EH (cell line): ENCODE measurements around the gene MOXD1.
"Not testable (repeated sequence)": the region's sequence is repeated elsewhere in the genome, so short reads cannot be mapped to it uniquely, and the experiment has no call there.

Experiments
- DNase-seq: peaks from one replicate; pipeline ENCODE4 v3.0.0-alpha.2; 2015; ENCODE audit warnings: low read depth

MOXD1 gene

GRCh38 chr6:132351986-132352385 is 49.3 kb downstream of the MOXD1 start:
- DNase-seq: not testable (repeated sequence)

- DNase-seq: no peak
Measured at GRCh38 chr6:132348231-132348630, 53.0 kb downstream of the MOXD1 start.

GRCh38 chr6:132344811-132345210 is 56.5 kb downstream of the MOXD1 start:
- no peak for DNase-seq

- DNase-seq: peak; percentile 41
Measured at GRCh38 chr6:132341646-132342045, 59.6 kb downstream of the MOXD1 start.

- no peak for DNase-seq
Measured at GRCh38 chr6:132334521-132334885, 66.8 kb downstream of the MOXD1 start.

- DNase-seq: peak; percentile 97
Measured at GRCh38 chr6:132333639-132334520, 67.4 kb downstream of the MOXD1 start.

GRCh38 chr6:132330759-132331158 is 70.5 kb downstream of the MOXD1 start:
- no peak for DNase-seq

- peak; percentile 17 for DNase-seq
Measured at GRCh38 chr6:132322398-132322797, 78.9 kb downstream of the MOXD1 start.

- peak; percentile 78 for DNase-seq
Measured at GRCh38 chr6:132320007-132320406, 81.3 kb downstream of the MOXD1 start.

- DNase-seq: no peak
Measured at GRCh38 chr6:132316970-132317369, 84.3 kb downstream of the MOXD1 start.

GRCh38 chr6:132314432-132314831 is 86.8 kb downstream of the MOXD1 start:
- no peak for DNase-seq

- DNase-seq: no peak
Measured at GRCh38 chr6:132310921-132311320, 90.4 kb downstream of the MOXD1 start.

GRCh38 chr6:132310151-132310550 is 91.1 kb downstream of the MOXD1 start:
- DNase-seq: peak; percentile 52

- DNase-seq: no peak
Measured at GRCh38 chr6:132304891-132305305, 96.4 kb downstream of the MOXD1 start.

- DNase-seq: peak; percentile 67
Measured at GRCh38 chr6:132300323-132300949, 100.8 kb downstream of the MOXD1 start.

- peak; percentile 62 for DNase-seq
Measured at GRCh38 chr6:132298344-132298949, 102.8 kb downstream of the MOXD1 start.

GRCh38 chr6:132289756-132290155 is 111.5 kb downstream of the MOXD1 start:
- no peak for DNase-seq

- DNase-seq: no peak
Measured at GRCh38 chr6:132287101-132287500, 114.2 kb downstream of the MOXD1 start.

- no peak for DNase-seq
Measured at GRCh38 chr6:132286298-132287019, 114.8 kb downstream of the MOXD1 start.

GRCh38 chr6:132285004-132285780 is 116.1 kb downstream of the MOXD1 start:
- DNase-seq: no peak

- DNase-seq: no peak
Measured at GRCh38 chr6:132282696-132283095, 118.6 kb downstream of the MOXD1 start.

GRCh38 chr6:132280436-132280835 is 120.8 kb downstream of the MOXD1 start:
- no peak for DNase-seq
